ENCODE measurements around the gene ZBTB39.

DNA sequence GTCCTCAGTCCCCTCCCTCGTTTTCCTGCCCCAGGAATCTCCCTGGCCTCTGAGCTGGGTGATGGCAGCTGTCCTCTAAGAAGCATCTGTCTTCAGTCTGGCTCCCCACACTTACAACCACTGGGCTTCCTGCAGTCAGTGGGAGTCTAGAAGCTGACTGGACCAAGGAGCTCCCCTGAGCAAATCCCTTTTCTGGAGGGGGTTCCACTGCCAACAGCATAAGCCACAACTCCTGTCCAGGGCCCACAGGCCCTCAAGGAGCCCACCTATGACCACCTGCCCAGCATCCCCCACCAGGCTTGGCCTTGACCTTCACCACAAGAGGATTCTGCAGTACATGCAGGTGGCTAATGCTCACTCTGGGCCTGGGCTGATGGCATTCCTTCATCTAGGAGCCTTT, 53.0 kb downstream of the ZBTB39 start:
- no peak for TF ChIP-seq CTCF (IDR thresholded peaks at IDR 0.05 in 8 of 11, conservative IDR thresholded peaks at IDR 0.05 in 3 of 11)
- no peak for TF ChIP-seq POLR2AphosphoS5 (IDR thresholded peaks at IDR 0.05)
- TF ChIP-seq POLR2A (IDR thresholded peaks at IDR 0.05), result no peak

Data from spleen (tissue), 7 donors.